ENCODE data around the gene CERS6.

The CERS6 gene

GRCh38 chr2:168811696-168812095, 355.6 kb downstream of the CERS6 start:
- no peak for FAIRE-seq

GRCh38 chr2:168814046-168814445, 358.0 kb downstream of the CERS6 start:
- FAIRE-seq = no peak

- FAIRE-seq = no peak
Observed at GRCh38 chr2:168814939-168815907, 359.2 kb downstream of the CERS6 start.

GRCh38 chr2:168816369-168816768, 360.3 kb downstream of the CERS6 start:
- no peak for FAIRE-seq

GRCh38 chr2:168819050-168819715, 363.1 kb downstream of the CERS6 start:
- no peak for FAIRE-seq

- no peak for FAIRE-seq
Observed at GRCh38 chr2:168819829-168820489, 363.9 kb downstream of the CERS6 start.

GRCh38 chr2:168821577-168821976, 365.5 kb downstream of the CERS6 start:
- FAIRE-seq = no peak

- no peak for FAIRE-seq
Observed at GRCh38 chr2:168821992-168822391, 365.9 kb downstream of the CERS6 start.

Measured in TTC549 (cell line).